ENCODE data around the gene SENP5. TPM values are rescaled to one million over a fixed set of nuclear protein-coding genes. Genes with fewer than 3 reads are reported as not detected.

Gene SENP5
- total RNA-seq, 4 donors from 2014 or later = 21.4 to 42.7 (median 31.7) TPM

- no peaks in the 10 kb centered on the region for H3K36me3 ChIP-seq
- no peaks in the 10 kb centered on the region for H3K9me3 ChIP-seq
- no peak for ATAC-seq
- DNase-seq = no peak
- intact Hi-C loops (cut with DNase I; ENCODE audit: low total_unique reads) (no loop called here), in situ Hi-C loops (cut with MboI; ENCODE audit: low sequenced_read_pairs in 4 of 4) (loop anchor here in 2 of 4 donors (10.0 to 25.0 kb wide), 2 partner anchors 101 to 128 kb away; partner anchors contain the start of gene SENP5 (in 1 of the 2))
- H3K4me1 ChIP-seq = peaks cover 0 to 5% of the 10 kb centered on the region in 2 donors
- no peak overlapping the region for H3K27ac ChIP-seq
- TF ChIP-seq POLR2A (IDR thresholded peaks at IDR 0.05) = no peak
- no peak for TF ChIP-seq CTCF (IDR thresholded peaks at IDR 0.05 in 4 of 5, conservative IDR thresholded peaks at IDR 0.05 in 1 of 5)
- H3K4me3 ChIP-seq = no peak overlapping the region
- no peaks in the 10 kb centered on the region for H3K27me3 ChIP-seq
These were observed 95.4 kb downstream of the SENP5 start for GRCh38 chr3:196962930-196963630.

GRCh38 chr3:196963631-196963953 lies 95.9 kb downstream of the SENP5 start:
- H3K36me3 ChIP-seq = no peaks in the 10 kb centered on the region
- no peak overlapping the region for H3K27ac ChIP-seq
- no peak overlapping the region for H3K4me3 ChIP-seq
- in situ Hi-C loops (cut with MboI; ENCODE audit: low sequenced_read_pairs in 4 of 4) (loop anchor here in 2 of 4 donors (10.0 to 25.0 kb wide), 2 partner anchors 101 to 129 kb away; partner anchors contain the start of gene SENP5 (in 1 of the 2)), intact Hi-C loops (cut with DNase I; ENCODE audit: low total_unique reads) (no loop called here)
- H3K9me3 ChIP-seq = no peaks in the 10 kb centered on the region
- peaks cover 0 to 9% of the 10 kb centered on the region in 2 donors for H3K4me1 ChIP-seq
- TF ChIP-seq POLR2A (IDR thresholded peaks at IDR 0.05) = no peak
- no peak for TF ChIP-seq CTCF (IDR thresholded peaks at IDR 0.05 in 4 of 5, conservative IDR thresholded peaks at IDR 0.05 in 1 of 5)
- ATAC-seq (no peak), DNase-seq (no peak)
- H3K27me3 ChIP-seq = no peaks in the 10 kb centered on the region

- intact Hi-C loops (cut with DNase I; ENCODE audit: low total_unique reads) = no loop called here
- no peak overlapping the region for H3K27ac ChIP-seq
- ATAC-seq (no peak), DNase-seq (no peak)
- no peaks in the 10 kb centered on the region for H3K27me3 ChIP-seq
- peaks cover 0 to 9% of the 10 kb centered on the region in 2 donors for H3K4me1 ChIP-seq
- no peaks in the 10 kb centered on the region for H3K36me3 ChIP-seq
- H3K9me3 ChIP-seq = no peaks in the 10 kb centered on the region
- H3K4me3 ChIP-seq = no peak overlapping the region
- TF ChIP-seq POLR2A (IDR thresholded peaks at IDR 0.05) = no peak
- TF ChIP-seq CTCF (IDR thresholded peaks at IDR 0.05 in 4 of 5, conservative IDR thresholded peaks at IDR 0.05 in 1 of 5) = no peak
- in situ Hi-C loops (cut with MboI; ENCODE audit: low sequenced_read_pairs in 4 of 4) = loop anchor here in 2 of 4 donors (10.0 to 25.0 kb wide), 2 partner anchors 103 to 130 kb away; partner anchors contain the start of gene SENP5 (in 1 of the 2)
These were observed 97.5 kb downstream of the SENP5 start for GRCh38 chr3:196965112-196965803.

- no peaks in the 10 kb centered on the region for H3K36me3 ChIP-seq
- no peaks in the 10 kb centered on the region for H3K9me3 ChIP-seq
- DNase-seq = no peak
- in situ Hi-C loops (cut with MboI; ENCODE audit: low sequenced_read_pairs in 4 of 4) = loop anchor here in 2 of 4 donors (10.0 to 25.0 kb wide), 2 partner anchors 103 to 131 kb away; partner anchors contain the start of gene SENP5 (in 1 of the 2)
- TF ChIP-seq CTCF (IDR thresholded peaks at IDR 0.05 in 4 of 5, conservative IDR thresholded peaks at IDR 0.05 in 1 of 5) (no peak), POLR2A (IDR thresholded peaks at IDR 0.05) (no peak)
- intact Hi-C loops (cut with DNase I; ENCODE audit: low total_unique reads) = no loop called here
- no peak overlapping the region for H3K4me3 ChIP-seq
- H3K27ac ChIP-seq = no peak overlapping the region
- no peak for ATAC-seq
- H3K27me3 ChIP-seq = no peaks in the 10 kb centered on the region
- H3K4me1 ChIP-seq = peaks cover 0 to 9% of the 10 kb centered on the region in 2 donors
These were observed 98.1 kb downstream of the SENP5 start for GRCh38 chr3:196965804-196966173.
